HEK293 (cell line): ENCODE data around the gene CLDN19.

Experiments
- GFI1B ChIP-seq: fragments of 450-650 bp; formaldehyde crosslinking; IDR thresholded peaks from 2 replicates; pipeline ENCODE4 v1.5.1; 2016; ENCODE audit warnings: missing biosample characterization, missing genetic modification characterization
- GLI4 ChIP-seq: fragments of 450-650 bp; formaldehyde crosslinking; IDR thresholded peaks from 2 replicates; pipeline ENCODE4 v1.5.1; 2016; ENCODE audit warnings: missing biosample characterization, missing genetic modification characterization
- GLIS2 ChIP-seq: fragments of 450-650 bp; formaldehyde crosslinking; IDR thresholded peaks from 2 replicates; pipeline ENCODE4 v1.5.1; 2016; ENCODE audit warnings: missing biosample characterization, missing genetic modification characterization
- HOXC10 ChIP-seq: sonication (generic); formaldehyde crosslinking; IDR thresholded peaks from 2 replicates; pipeline ENCODE4 v1.8.1; 2023; ENCODE audit warnings: mild to moderate bottlenecking, missing genetic modification reagents
- PRDM1 ChIP-seq: fragments of 450-650 bp; formaldehyde crosslinking; IDR thresholded peaks from 2 replicates; pipeline ENCODE4; 2016; ENCODE audit warnings: missing biosample characterization, missing genetic modification characterization
- PRDM10 ChIP-seq: fragments of 450-650 bp; formaldehyde crosslinking; IDR thresholded peaks from 2 replicates; pipeline ENCODE4 v1.5.1; 2016; ENCODE audit warnings: missing biosample characterization, missing genetic modification characterization
- SP7 ChIP-seq: fragments of 450-650 bp; formaldehyde crosslinking; IDR thresholded peaks from 2 replicates; pipeline ENCODE4 v1.5.1; 2016; ENCODE audit warnings: missing biosample characterization, missing genetic modification characterization
- YY1 ChIP-seq: fragments of 450-650 bp; formaldehyde crosslinking; IDR thresholded peaks from 2 replicates; pipeline ENCODE4 v1.5.1; 2018; ENCODE audit warnings: missing biosample characterization, missing genetic modification characterization
- YY2 ChIP-seq: fragments of 450-650 bp; formaldehyde crosslinking; IDR thresholded peaks from 2 replicates; pipeline ENCODE4 v1.5.1; 2016; ENCODE audit warnings: missing biosample characterization, missing genetic modification characterization
- ZBTB10 ChIP-seq: fragments of 450-650 bp; formaldehyde crosslinking; IDR thresholded peaks from 2 replicates; pipeline ENCODE4 v1.5.1; 2016; ENCODE audit warnings: missing biosample characterization, missing genetic modification characterization
- ZNF10 ChIP-seq: fragments of 450-650 bp; formaldehyde crosslinking; IDR thresholded peaks from 2 replicates; pipeline ENCODE4 v1.5.1; 2017; ENCODE audit warnings: missing biosample characterization, missing genetic modification characterization
- ZNF121 ChIP-seq: fragments of 450-650 bp; formaldehyde crosslinking; IDR thresholded peaks from 2 replicates; pipeline ENCODE4 v1.5.1; 2016; ENCODE audit warnings: missing biosample characterization, missing genetic modification characterization
- ZNF138 ChIP-seq: fragments of 450-650 bp; formaldehyde crosslinking; IDR thresholded peaks from 2 replicates; pipeline ENCODE4 v1.5.1; 2016; ENCODE audit warnings: missing biosample characterization, missing genetic modification characterization, borderline replicate concordance
- ZNF239 ChIP-seq: fragments of 450-650 bp; formaldehyde crosslinking; IDR thresholded peaks from 2 replicates; pipeline ENCODE4 v1.5.1; 2016; ENCODE audit warnings: missing biosample characterization, missing genetic modification characterization
- ZNF248 ChIP-seq: fragments of 450-650 bp; formaldehyde crosslinking; IDR thresholded peaks from 2 replicates; pipeline ENCODE4 v1.5.1; 2017; ENCODE audit warnings: missing biosample characterization, missing genetic modification characterization
- ZNF350 ChIP-seq: fragments of 450-650 bp; formaldehyde crosslinking; IDR thresholded peaks from 2 replicates; pipeline ENCODE4 v1.5.0; 2017; ENCODE audit warnings: missing biosample characterization, mild to moderate bottlenecking, missing genetic modification characterization
- ZNF354C ChIP-seq: fragments of 450-650 bp; formaldehyde crosslinking; IDR thresholded peaks from 2 replicates; pipeline ENCODE4 v1.5.1; 2016; ENCODE audit warnings: missing biosample characterization, missing genetic modification characterization, low read depth, borderline replicate concordance
- ZNF366 ChIP-seq: fragments of 450-650 bp; formaldehyde crosslinking; conservative IDR thresholded peaks from 2 replicates; pipeline ENCODE4 v1.5.1; 2016; ENCODE audit warnings: missing biosample characterization, missing genetic modification characterization
- ZNF394 ChIP-seq: fragments of 450-650 bp; formaldehyde crosslinking; IDR thresholded peaks from 2 replicates; pipeline ENCODE4 v1.5.1; 2016; ENCODE audit warnings: missing biosample characterization, missing genetic modification characterization, mild to moderate bottlenecking, moderate library complexity, borderline replicate concordance
- ZNF404 ChIP-seq: fragments of 450-650 bp; formaldehyde crosslinking; IDR thresholded peaks from 2 replicates; pipeline ENCODE4 v1.5.1; 2017; ENCODE audit warnings: missing biosample characterization, missing genetic modification characterization
- ZNF501 ChIP-seq: fragments of 450-650 bp; formaldehyde crosslinking; IDR thresholded peaks from 2 replicates; pipeline ENCODE4 v1.5.1; 2016; ENCODE audit warnings: missing biosample characterization, missing genetic modification characterization
- ZNF600 ChIP-seq: fragments of 450-650 bp; formaldehyde crosslinking; IDR thresholded peaks from 2 replicates; pipeline ENCODE4 v1.5.1; 2016; ENCODE audit warnings: missing biosample characterization, missing genetic modification characterization
- ZNF645 ChIP-seq: fragments of 450-650 bp; formaldehyde crosslinking; IDR thresholded peaks from 2 replicates; pipeline ENCODE4; 2016; ENCODE audit warnings: missing biosample characterization, missing genetic modification characterization
- ZNF658 ChIP-seq: fragments of 450-650 bp; formaldehyde crosslinking; IDR thresholded peaks from 2 replicates; pipeline ENCODE4; 2016; ENCODE audit warnings: missing biosample characterization, missing genetic modification characterization
- ZNF692 ChIP-seq: fragments of 450-650 bp; formaldehyde crosslinking; IDR thresholded peaks from 2 replicates; pipeline ENCODE4 v1.5.1; 2016; ENCODE audit warnings: missing biosample characterization, missing genetic modification characterization
- ZNF704 ChIP-seq: fragments of 450-650 bp; formaldehyde crosslinking; IDR thresholded peaks from 2 replicates; pipeline ENCODE4 v1.5.1; 2016; ENCODE audit warnings: missing biosample characterization, missing genetic modification characterization
- ZNF76 ChIP-seq: fragments of 450-650 bp; formaldehyde crosslinking; IDR thresholded peaks from 2 replicates; pipeline ENCODE4; 2016; ENCODE audit warnings: low read depth, missing biosample characterization, missing genetic modification characterization, borderline replicate concordance
- ZNF776 ChIP-seq: fragments of 450-650 bp; formaldehyde crosslinking; IDR thresholded peaks from 2 replicates; pipeline ENCODE4 v1.5.0; 2017; ENCODE audit warnings: missing biosample characterization, missing genetic modification characterization, borderline replicate concordance
- ZNF830 ChIP-seq: fragments of 450-650 bp; IDR thresholded peaks from 2 replicates; pipeline ENCODE4 v1.5.0; 2018; ENCODE audit warnings: missing biosample characterization, missing genetic modification characterization, low read depth, mild to moderate bottlenecking, moderate library complexity
- ZNF837 ChIP-seq: fragments of 450-650 bp; formaldehyde crosslinking; IDR thresholded peaks from 2 replicates; pipeline ENCODE4 v1.5.1; 2016; ENCODE audit warnings: missing biosample characterization, missing genetic modification characterization
- ZSCAN4 ChIP-seq: fragments of 450-650 bp; formaldehyde crosslinking; IDR thresholded peaks from 2 replicates; pipeline ENCODE4 v1.5.1; 2017; ENCODE audit warnings: missing biosample characterization, missing genetic modification characterization

CLDN19 gene

GRCh38 chr1:42767510-42768000 is 27.5 kb upstream of the CLDN19 start (continued):
- TF ChIP-seq ZNF248 (tag by site-specific recombination), result no peak
- no peak for TF ChIP-seq ZNF121 (tag by site-specific recombination)
- TF ChIP-seq PRDM1 (tag by site-specific recombination), result no peak
- TF ChIP-seq ZNF645 (tag by site-specific recombination), result no peak
- TF ChIP-seq ZNF76 (tag by site-specific recombination), result no peak
- TF ChIP-seq GFI1B (tag by site-specific recombination), result no peak
- TF ChIP-seq ZSCAN4 (tag by site-specific recombination), result no peak
- TF ChIP-seq HOXC10 (CRISPR knock-in tag), result no peak
- no peak for TF ChIP-seq ZNF394 (tag by site-specific recombination)
- TF ChIP-seq ZNF366 (tag by site-specific recombination), result no peak
- 0 out of 2 replicates have a peak, but pooled peaks have one; percentile 64 for TF ChIP-seq YY2
- no peak for TF ChIP-seq ZNF239 (tag by site-specific recombination)
- TF ChIP-seq ZNF354C (tag by site-specific recombination), result no peak
- no peak; the same call in 1 of the 2 replicates for TF ChIP-seq SP7 (tag by site-specific recombination)
- TF ChIP-seq ZNF776 (tag by site-specific recombination), result no peak
- 0 out of 2 replicates have a peak, but pooled peaks have one; percentile 48 for TF ChIP-seq ZBTB10 (tag by site-specific recombination)
- TF ChIP-seq GLI4 (tag by site-specific recombination), result no peak
- no peak for TF ChIP-seq ZNF10 (tag by site-specific recombination)
- no peak for TF ChIP-seq ZNF658 (tag by site-specific recombination)
- no peak for TF ChIP-seq ZNF350 (tag by site-specific recombination)
- TF ChIP-seq ZNF404 (tag by site-specific recombination), result no peak
- no peak for TF ChIP-seq ZNF830 (tag by site-specific recombination)
- TF ChIP-seq ZNF600 (tag by site-specific recombination), result no peak
- no peak for TF ChIP-seq ZNF138 (tag by site-specific recombination)
- 0 out of 2 replicates have a peak, but pooled peaks have one; percentile 5 for TF ChIP-seq PRDM10 (tag by site-specific recombination)
- TF ChIP-seq ZNF704 (tag by site-specific recombination), result no peak
- TF ChIP-seq YY1 (tag by site-specific recombination), result no peak; the same call in 1 of the 2 replicates
- no peak for TF ChIP-seq ZNF692
- no peak for TF ChIP-seq ZNF837
- peak; percentile 65; the same call in 1 of the 2 replicates for TF ChIP-seq ZNF501 (tag by site-specific recombination)
- peak; percentile 87 for TF ChIP-seq GLIS2
